DOHH2 (cell line): ENCODE measurements around the gene CIAO1.

ENCODE experiments used
- H3F3A ChIP-seq: fragments of 200-600 bp; sonication (generic), shearing (Covaris generic); 2 replicates; pipeline ENCODE4 v1.6.0; 2016; ENCODE audit warnings: antibody characterized with exemption, mild to moderate bottlenecking; ENCODE audit not compliant: control insufficient read depth, insufficient read depth
- H3K27ac ChIP-seq: fragments of 200-600 bp; sonication (generic); 2 replicates; pipeline ENCODE4 v1.5.1; 2014; ENCODE audit warnings: low read depth, mild to moderate bottlenecking, low read length, moderate library complexity
- H3K27me3 ChIP-seq: fragments of 200-600 bp; sonication (generic); 2 replicates; pipeline ENCODE4 v1.6.1; 2014; ENCODE audit warnings: mild to moderate bottlenecking, low read length, mixed read lengths; ENCODE audit not compliant: control insufficient read depth
- H3K36me3 ChIP-seq: fragments of 200-600 bp; sonication (generic); 2 replicates; pipeline ENCODE4 v1.6.1; 2014; ENCODE audit warnings: mild to moderate bottlenecking, low read length, moderate library complexity, mixed read lengths; ENCODE audit not compliant: control insufficient read depth
- H3K4me1 ChIP-seq: fragments of 200-600 bp; sonication (generic); 2 replicates; pipeline ENCODE4 v1.6.1; 2014; ENCODE audit warnings: mild to moderate bottlenecking, low read length, mixed read lengths; ENCODE audit not compliant: control insufficient read depth
- H3K4me2 ChIP-seq: fragments of 200-600 bp; sonication (generic); 2 replicates; pipeline ENCODE4 v1.6.0; 2014; ENCODE audit warnings: mild to moderate bottlenecking, low read length, moderate library complexity
- H3K4me3 ChIP-seq: fragments of 200-600 bp; sonication (generic); 2 replicates; pipeline ENCODE4 v1.5.1; 2014; ENCODE audit warnings: mild to moderate bottlenecking, low read length, mixed read lengths
- H3K79me2 ChIP-seq: fragments of 200-600 bp; sonication (generic); 2 replicates; pipeline ENCODE4 v1.6.1; 2014; ENCODE audit warnings: mild to moderate bottlenecking, low read length, mixed read lengths; ENCODE audit not compliant: control insufficient read depth
- H3K9me2 ChIP-seq: fragments of 200-600 bp; sonication (generic); replicated peaks from 2 replicates; pipeline ENCODE4 v1.6.1; 2014; ENCODE audit warnings: mild to moderate bottlenecking, low read length, mixed read lengths; ENCODE audit not compliant: control insufficient read depth
- H3K9me3 ChIP-seq: fragments of 200-600 bp; sonication (generic); 2 replicates; pipeline ENCODE4 v1.6.1; 2014; ENCODE audit warnings: antibody characterized with exemption, low read length, mixed read lengths; ENCODE audit not compliant: control insufficient read depth, insufficient read depth
- H4K20me1 ChIP-seq: fragments of 200-600 bp; sonication (generic); 2 replicates; pipeline ENCODE4 v1.6.0; 2014; ENCODE audit warnings: low read depth, mild to moderate bottlenecking, antibody characterized with exemption, low read length, moderate library complexity; ENCODE audit not compliant: control insufficient read depth, insufficient read depth
- CTCF ChIP-seq: fragments of 200-600 bp; sonication (generic); IDR thresholded peaks from one replicate; pipeline ENCODE4 v1.5.1; 2014; ENCODE audit warnings: antibody characterized with exemption, mild to moderate bottlenecking, low read depth, low read length; ENCODE audit not compliant: poor library complexity, severe bottlenecking
- EZH2phosphoT487 ChIP-seq: fragments of 200-600 bp; sonication (generic); IDR thresholded peaks from 2 replicates; pipeline ENCODE4 v1.6.1; 2017; ENCODE audit warnings: borderline replicate concordance, mild to moderate bottlenecking, antibody characterized with exemption, low read length, moderate library complexity, mixed read lengths

Gene CIAO1

GRCh38 chr2:96245609-96246390, 20.2 kb upstream of the CIAO1 start:
- 0 out of 2 replicates have a peak, but pooled peaks cover under 1% of the 10 kb centered on the region for H3K79me2 ChIP-seq
- H3K36me3 ChIP-seq = peaks cover 6% of the 10 kb centered on the region; the same call in 1 of the 2 replicates
- H3K27ac ChIP-seq = peak overlapping the region; percentile 34
- H3F3A ChIP-seq = peaks cover 17% of the 10 kb centered on the region
- H3K4me3 ChIP-seq = peak overlapping the region; percentile 38
- H3K27me3 ChIP-seq = no peaks in the 10 kb centered on the region
- no peaks in the 10 kb centered on the region for H3K9me2 ChIP-seq
- no peaks in the 10 kb centered on the region for H4K20me1 ChIP-seq
- TF ChIP-seq CTCF (no peak), EZH2phosphoT487 (no peak)
- peak overlapping the region; percentile 59 for H3K4me2 ChIP-seq
- peaks cover 49% of the 10 kb centered on the region for H3K4me1 ChIP-seq
- no peaks in the 10 kb centered on the region for H3K9me3 ChIP-seq

GRCh38 chr2:96247009-96247408, 19.0 kb upstream of the CIAO1 start:
- Histone ChIP-seq H3K27ac (no peak overlapping the region), H3K4me2 (no peak overlapping the region)

GRCh38 chr2:96247896-96248295, 18.1 kb upstream of the CIAO1 start:
- Histone ChIP-seq H3K79me2 (no peaks in the 10 kb centered on the region), H3K9me2 (no peaks in the 10 kb centered on the region), H3K4me3 (no peak overlapping the region), H3K27me3 (no peaks in the 10 kb centered on the region), H3K4me2 (no peak overlapping the region), H3K9me3 (no peaks in the 10 kb centered on the region), H4K20me1 (no peaks in the 10 kb centered on the region), H3K27ac (no peak overlapping the region), H3F3A (no peaks in the 10 kb centered on the region), H3K4me1 (peaks cover 28% of the 10 kb centered on the region), H3K36me3 (peaks cover 21% of the 10 kb centered on the region)
- no peak for TF ChIP-seq EZH2phosphoT487
- no peak for TF ChIP-seq CTCF

More at GRCh38 chr2:96247009-96247408, 19.0 kb upstream of the CIAO1 start:
- no peaks in the 10 kb centered on the region for H4K20me1 ChIP-seq
- H3K4me1 ChIP-seq = peaks cover 36% of the 10 kb centered on the region
- no peaks in the 10 kb centered on the region for H3K9me2 ChIP-seq
- peaks cover 13% of the 10 kb centered on the region for H3K36me3 ChIP-seq
- peaks cover 5% of the 10 kb centered on the region for H3F3A ChIP-seq
- no peaks in the 10 kb centered on the region for H3K27me3 ChIP-seq
- H3K4me3 ChIP-seq = no peak overlapping the region
- TF ChIP-seq EZH2phosphoT487 (no peak), CTCF (no peak)
- no peaks in the 10 kb centered on the region for H3K79me2 ChIP-seq
- H3K9me3 ChIP-seq = no peaks in the 10 kb centered on the region
